Measurements from ENCODE around the gene C13orf46. TPM values are rescaled to one million over a fixed set of nuclear protein-coding genes. Genes with fewer than 3 reads are reported as not detected.

C13orf46 gene
- total and polyA plus RNA-seq, 10 of the 15 experiments (the other 5 are each of a cell fraction or from before 2014, with no cell fraction given), result 0.01 to 0.18 (median 0.09) TPM; not detected in 6

GRCh38 chr13:113964251-113964995 lies 9.5 kb downstream of the C13orf46 start:
- POLR2A ChIA-PET, result no interaction called here
- DNase-seq (ENCODE audit: low read depth, low spot score), result no peak

More at GRCh38 chr13:113964251-113964995, 9.5 kb downstream of the C13orf46 start:
- Histone ChIP-seq H2AFZ (ENCODE audit: control insufficient read depth, low read depth, low read length) (no peak overlapping the region), H3K9ac (ENCODE audit: control insufficient read depth, insufficient read depth, low read length) (no peak overlapping the region), H3K4me2 (ENCODE audit: control insufficient read depth, insufficient read depth) (no peak overlapping the region), H3K4me1 (ENCODE audit: control insufficient read depth, insufficient read depth, low read length) (no peaks in the 10 kb centered on the region), H3K27me3 (replicated peaks in 1 of 2; ENCODE audit: control insufficient read depth in 2 of 2, insufficient read depth in 2 of 2, low read length in 1 of 2) (no peaks in the 10 kb centered on the region), H3K9me3 (replicated peaks; ENCODE audit: control insufficient read depth, insufficient read depth, low read length) (peaks cover 5% of the 10 kb centered on the region; the same call in 1 of the 3 replicates), H3K27ac (ENCODE audit: control insufficient read depth, insufficient read depth) (no peak overlapping the region), H3K36me3 (ENCODE audit: control insufficient read depth in 2 of 2, insufficient read depth in 2 of 2, low read length in 1 of 2) (no peaks in the 10 kb centered on the region), H3K79me2 (ENCODE audit: control insufficient read depth, insufficient read depth, low read length) (no peaks in the 10 kb centered on the region), H4K20me1 (ENCODE audit: control insufficient read depth, insufficient read depth) (no peaks in the 10 kb centered on the region), H3K4me3 (no peak overlapping the region)
- TF ChIP-seq JUND (IDR thresholded peaks at IDR 0.05; ENCODE audit: low read depth, low read length) (no peak), TCF7 (IDR thresholded peaks at IDR 0.05; ENCODE audit: borderline replicate concordance) (no peak), KLF5 (IDR thresholded peaks at IDR 0.05; ENCODE audit: partially characterized antibody) (no peak), ETV6 (conservative IDR thresholded peaks at IDR 0.05 in 1 of 2, IDR thresholded peaks at IDR 0.05 in 1 of 2; ENCODE audit: borderline replicate concordance in 1 of 2, low read depth in 1 of 2) (no peak), TARDBP (IDR thresholded peaks at IDR 0.05; ENCODE audit: borderline replicate concordance) (no peak), CEBPZ (IDR thresholded peaks at IDR 0.05; ENCODE audit: low read depth, low read length) (no peak), RAD51 (IDR thresholded peaks at IDR 0.05) (no peak), SREBF1 (IDR thresholded peaks at IDR 0.05; ENCODE audit: low read length) (no peak), USF1 (IDR thresholded peaks at IDR 0.05; ENCODE audit: borderline replicate concordance, extremely low read length, insufficient read depth, low read depth, low read length) (no peak), NFYB (IDR thresholded peaks at IDR 0.05; ENCODE audit: insufficient read depth, low read depth, low read length) (no peak), YY1 (IDR thresholded peaks at IDR 0.05; ENCODE audit: low read depth, low read length) (no peak), CEBPB (IDR thresholded peaks at IDR 0.05; ENCODE audit: borderline replicate concordance in 1 of 2, low read depth in 2 of 2, low read length in 2 of 2) (no peak), NRF1 (conservative IDR thresholded peaks at IDR 0.05; ENCODE audit: low read depth, low read length) (no peak), GABPA (IDR thresholded peaks at IDR 0.05; ENCODE audit: low read depth) (no peak), SMARCA5 (IDR thresholded peaks at IDR 0.05) (no peak), TBL1XR1 (IDR thresholded peaks at IDR 0.05; ENCODE audit: low read depth, low read length) (no peak), HSF1 (IDR thresholded peaks at IDR 0.05; ENCODE audit: low read depth, low read length) (no peak)
- in situ Hi-C loops (cut with MboI), result no loop called here
- no peak for FAIRE-seq
- ChIA-PET RAD21 (ENCODE audit: unreplicated experiment) (no interaction called here), CTCF (no interaction called here), SMC1A (ENCODE audit: uncharacterized antibody, unreplicated experiment) (no interaction called here)
- BruUV-seq (replicated peaks), result no TSS peak
- intact Hi-C loops (cut with micrococcal nuclease; ENCODE audit: unreplicated experiment), result no loop called here
- WGBS (ENCODE audit: insufficient coverage, insufficient replicate concordance, low lambda C conversion rate, missing lambda C conversion rate), result 51% methylated on average over 20 of the region's 21 CpGs
- no peak for ATAC-seq
